ENCODE data around the gene CARD11. TPM values are rescaled to one million over a fixed set of nuclear protein-coding genes. Genes with fewer than 3 reads are reported as not detected.

The CARD11 gene
- total RNA-seq, 1 donor from 2014 or later, result 0.37 TPM

- no peak overlapping the region for H3K27ac Mint-ChIP-seq (ENCODE audit: unreplicated experiment)
- no peaks in the 10 kb centered on the region for H3K4me1 Mint-ChIP-seq
- no peak overlapping the region for H3K4me3 Mint-ChIP-seq
These were observed 52.7 kb downstream of the CARD11 start for GRCh38 chr7:2990949-2991470.

DNA sequence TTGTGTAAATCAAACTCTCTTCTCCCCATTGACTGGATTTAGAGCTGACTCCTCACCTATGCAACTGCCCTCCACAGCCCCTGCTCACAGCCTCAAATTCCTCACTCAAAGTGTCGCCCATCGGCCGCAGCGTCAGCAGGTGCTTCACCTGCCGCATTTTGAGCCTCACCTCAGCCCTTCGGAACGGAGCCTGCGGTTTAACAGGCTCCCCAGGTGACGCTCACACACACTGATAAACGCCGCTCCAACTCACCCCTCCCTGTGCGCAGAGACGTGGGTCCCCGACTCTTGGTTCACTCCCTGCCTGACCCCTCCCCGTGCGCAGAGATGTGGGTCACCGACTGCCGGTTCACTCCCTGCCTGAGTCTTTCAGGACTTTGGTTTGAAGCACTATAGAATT, 57.1 kb downstream of the CARD11 start:
- no peak for DNase-seq (ENCODE audit: low read depth, low spot score)
- Mint-ChIP-seq H3K36me3 (ENCODE audit: low read depth) (peaks cover 3% of the 10 kb centered on the region), H3K4me3 (no peak overlapping the region), H3K27me3 (ENCODE audit: low read depth) (no peaks in the 10 kb centered on the region), H3K4me1 (no peaks in the 10 kb centered on the region), H3K27ac (ENCODE audit: unreplicated experiment) (no peak overlapping the region), H3K9me3 (peaks cover 10% of the 10 kb centered on the region)
- no peak for TF ChIP-seq CTCF (conservative IDR thresholded peaks at IDR 0.05)

More at GRCh38 chr7:2990949-2991470, 52.7 kb downstream of the CARD11 start:
- DNase-seq (ENCODE audit: low read depth, low spot score), result no peak
- Mint-ChIP-seq H3K27me3 (ENCODE audit: low read depth) (no peaks in the 10 kb centered on the region), H3K9me3 (peaks cover 13% of the 10 kb centered on the region), H3K36me3 (ENCODE audit: low read depth) (peaks cover 3% of the 10 kb centered on the region)
- no peak for TF ChIP-seq CTCF (conservative IDR thresholded peaks at IDR 0.05)

GRCh38 chr7:2985866-2986265, 57.8 kb downstream of the CARD11 start:
- peaks cover 7% of the 10 kb centered on the region for H3K9me3 Mint-ChIP-seq

GRCh38 chr7:2984091-2984490, 59.6 kb downstream of the CARD11 start:
- TF ChIP-seq CTCF (conservative IDR thresholded peaks at IDR 0.05), result no peak
- Mint-ChIP-seq H3K27ac (ENCODE audit: unreplicated experiment) (no peak overlapping the region), H3K27me3 (ENCODE audit: low read depth) (no peaks in the 10 kb centered on the region), H3K4me1 (peaks cover 2% of the 10 kb centered on the region), H3K4me3 (no peak overlapping the region), H3K9me3 (peaks cover 2% of the 10 kb centered on the region), H3K36me3 (ENCODE audit: low read depth) (no peaks in the 10 kb centered on the region)
- no peak for DNase-seq (ENCODE audit: low read depth, low spot score)

More at GRCh38 chr7:2985866-2986265, 57.8 kb downstream of the CARD11 start:
- H3K4me1 Mint-ChIP-seq, result no peaks in the 10 kb centered on the region
- no peak overlapping the region for H3K27ac Mint-ChIP-seq (ENCODE audit: unreplicated experiment)
- DNase-seq (ENCODE audit: low read depth, low spot score), result no peak
- no peak overlapping the region for H3K4me3 Mint-ChIP-seq
- no peaks in the 10 kb centered on the region for H3K27me3 Mint-ChIP-seq (ENCODE audit: low read depth)
- peaks cover 3% of the 10 kb centered on the region for H3K36me3 Mint-ChIP-seq (ENCODE audit: low read depth)
- TF ChIP-seq CTCF (conservative IDR thresholded peaks at IDR 0.05), result no peak

GRCh38 chr7:2983586-2983985, 60.1 kb downstream of the CARD11 start:
- Mint-ChIP-seq H3K36me3 (ENCODE audit: low read depth) (no peaks in the 10 kb centered on the region), H3K4me1 (peaks cover 5% of the 10 kb centered on the region), H3K4me3 (no peak overlapping the region), H3K27ac (ENCODE audit: unreplicated experiment) (no peak overlapping the region), H3K27me3 (ENCODE audit: low read depth) (no peaks in the 10 kb centered on the region), H3K9me3 (peaks cover 2% of the 10 kb centered on the region)
- TF ChIP-seq CTCF (conservative IDR thresholded peaks at IDR 0.05), result no peak
- no peak for DNase-seq (ENCODE audit: low read depth, low spot score)

Measured in neural crest cell (in vitro differentiated cells).